Ascending aorta (tissue), 2 donors: ENCODE data around the gene RAD9B. TPM values are rescaled to one million over a fixed set of nuclear protein-coding genes. Genes with fewer than 3 reads are reported as not detected.

Experiments used
- DNase-seq, 2 donors: peaks; one replicate each; pipeline ENCODE4 v3.0.0-alpha.2; 2019; ENCODE audit warnings: low spot score in 2 of 2
- H3K27ac ChIP-seq, 2 donors: fragments of 200-600 bp; sonication (generic); one replicate each; pipeline ENCODE4 v1.5.1; 2016 to 2017; ENCODE audit warnings: mild to moderate bottlenecking in 1 of 2
- H3K27me3 ChIP-seq: fragments of 200-600 bp; sonication (generic); one replicate; pipeline ENCODE4 v1.5.1; 2017
- H3K36me3 ChIP-seq, 2 donors: fragments of 200-600 bp; sonication (generic); one replicate each; pipeline ENCODE4 v1.5.1; 2016
- H3K4me1 ChIP-seq, 2 donors: fragments of 200-600 bp; sonication (generic); one replicate each; pipeline ENCODE4 v1.5.1; 2016 to 2017; ENCODE audit warnings: mild to moderate bottlenecking in 1 of 2
- H3K4me3 ChIP-seq, 2 donors: fragments of 200-600 bp; sonication (generic); one replicate each; pipeline ENCODE4 v1.5.1; 2016 to 2017; ENCODE audit warnings: mild to moderate bottlenecking in 1 of 2
- H3K9me3 ChIP-seq, 2 donors: fragments of 200-600 bp; sonication (generic); one replicate each; pipeline ENCODE4 v1.5.1; 2016
- CTCF ChIP-seq, 3 experiments: fragments of 200-600 bp in 2 of 3; fragments of 450-650 bp in 1 of 3; sonication (generic) in 2 of 3; IDR thresholded peaks; one replicate each; pipeline ENCODE4 v1.5.1; 2016 to 2019; ENCODE audit warnings: antibody characterized with exemption in 3 of 3, mild to moderate bottlenecking in 1 of 3, moderate library complexity in 1 of 3
- intact Hi-C: fragments of 100-400 bp; cut with DNase I; formaldehyde crosslinking; loops from one replicate; pipeline ENCODE4 v1.15.1; 2023
- total RNA-seq: library from RNA; depleted of rRNA; stranded (reverse); fragments of >200 nt; gene quantifications from one replicate; pipeline ENCODE4 v1.1.0, GENCODE V29; 2016

The RAD9B gene
- total RNA-seq, 1 donor from 2014 or later: not detected

- no peak for DNase-seq
- Histone ChIP-seq H3K27ac (peak overlapping the region; percentile 35 to 52), H3K36me3 (peaks cover 4 to 17% of the 10 kb centered on the region in 2 donors), H3K27me3 (no peaks in the 10 kb centered on the region), H3K9me3 (no peaks in the 10 kb centered on the region), H3K4me3 (no peak overlapping the region), H3K4me1 (peaks cover 6 to 18% of the 10 kb centered on the region in 2 donors)
- intact Hi-C loops: no loop called here
- TF ChIP-seq CTCF (IDR thresholded peaks at IDR 0.05): no peak
Measured at GRCh38 chr12:110545812-110546211, 43.7 kb downstream of the RAD9B start.

GRCh38 chr12:110546339-110546738 is 44.2 kb downstream of the RAD9B start:
- intact Hi-C loops: no loop called here
- Histone ChIP-seq H3K4me1 (peaks cover 6 to 18% of the 10 kb centered on the region in 2 donors), H3K27me3 (no peaks in the 10 kb centered on the region), H3K36me3 (peaks cover 4 to 20% of the 10 kb centered on the region in 2 donors), H3K27ac (peak overlapping the region in 1 of 2 donors; percentile 52), H3K9me3 (no peaks in the 10 kb centered on the region), H3K4me3 (no peak overlapping the region)
- no peak for DNase-seq
- TF ChIP-seq CTCF (IDR thresholded peaks at IDR 0.05): no peak

GRCh38 chr12:110547090-110547489 is 45.0 kb downstream of the RAD9B start:
- Histone ChIP-seq H3K9me3 (no peaks in the 10 kb centered on the region), H3K27me3 (no peaks in the 10 kb centered on the region), H3K4me1 (peaks cover 6 to 18% of the 10 kb centered on the region in 2 donors), H3K27ac (no peak overlapping the region), H3K36me3 (peaks cover 4 to 20% of the 10 kb centered on the region in 2 donors), H3K4me3 (no peak overlapping the region)
- no peak for DNase-seq
- intact Hi-C loops: no loop called here
- no peak for TF ChIP-seq CTCF (IDR thresholded peaks at IDR 0.05)

GRCh38 chr12:110548678-110549077 is 46.5 kb downstream of the RAD9B start:
- no peak for DNase-seq
- intact Hi-C loops: no loop called here
- Histone ChIP-seq H3K4me3 (no peak overlapping the region), H3K27me3 (no peaks in the 10 kb centered on the region), H3K27ac (no peak overlapping the region), H3K9me3 (no peaks in the 10 kb centered on the region), H3K36me3 (peaks cover 4 to 20% of the 10 kb centered on the region in 2 donors), H3K4me1 (peaks cover 1 to 11% of the 10 kb centered on the region in 2 donors)
- no peak for TF ChIP-seq CTCF (IDR thresholded peaks at IDR 0.05)

- H3K36me3 ChIP-seq: peaks cover 4 to 20% of the 10 kb centered on the region in 2 donors
- no peaks in the 10 kb centered on the region for H3K27me3 ChIP-seq
- H3K4me3 ChIP-seq: no peak overlapping the region
- no peak for TF ChIP-seq CTCF (IDR thresholded peaks at IDR 0.05)
- no peak for DNase-seq
- H3K4me1 ChIP-seq: peaks cover 0 to 6% of the 10 kb centered on the region in 2 donors
- H3K27ac ChIP-seq: no peak overlapping the region
- intact Hi-C loops: no loop called here
- H3K9me3 ChIP-seq: no peaks in the 10 kb centered on the region
Measured at GRCh38 chr12:110549716-110550115, 47.6 kb downstream of the RAD9B start.

GRCh38 chr12:110550981-110551380 is 48.9 kb downstream of the RAD9B start:
- intact Hi-C loops: no loop called here
- H3K9me3 ChIP-seq: no peaks in the 10 kb centered on the region
- TF ChIP-seq CTCF (IDR thresholded peaks at IDR 0.05): no peak
- H3K36me3 ChIP-seq: peaks cover 4 to 14% of the 10 kb centered on the region in 2 donors
- DNase-seq: no peak
- no peaks in the 10 kb centered on the region for H3K27me3 ChIP-seq
- H3K4me3 ChIP-seq: no peak overlapping the region
- peaks cover 0 to 2% of the 10 kb centered on the region in 2 donors for H3K4me1 ChIP-seq
- H3K27ac ChIP-seq: no peak overlapping the region
